Bronchial epithelial cell (primary cell): ENCODE data around the gene CLEC17A. TPM values are rescaled to one million over a fixed set of nuclear protein-coding genes. Genes with fewer than 3 reads are reported as not detected.
A peak's percentile ranks its signal among the peaks of the same experiment; 100 is the strongest.

ENCODE experiments used
- DNase-seq: peaks from one replicate; pipeline ENCODE4 v3.0.0-alpha.2; 2010; ENCODE audit warnings: low read depth
- FAIRE-seq: peaks from 2 replicates; lab custom pipeline; 2011; peaks lifted over from hg19 to GRCh38; lab: Jason Lieb, UNC
- H3K27me3 ChIP-seq: 2 replicates; pipeline ENCODE4 v1.5.1; 2011; ENCODE audit warnings: low read length; ENCODE audit not compliant: control insufficient read depth, insufficient read depth
- H3K36me3 ChIP-seq: 2 replicates; pipeline ENCODE4 v1.5.1; 2011; ENCODE audit warnings: low read length; ENCODE audit not compliant: control insufficient read depth, insufficient read depth
- H3K4me3 ChIP-seq: 2 replicates; pipeline ENCODE4 v1.5.1; 2011; ENCODE audit warnings: mild to moderate bottlenecking, low read depth, low read length, control low read depth
- total RNA-seq: library from RNA; depleted of rRNA; stranded (reverse); fragments of >200 nt; gene quantifications from 2 replicates; pipeline ENCODE4 v1.2.1, GENCODE V29; 2014
- TF ChIP-seq, protein P1 (sequence below): IDR thresholded peaks from 2 replicates; pipeline ENCODE4 v1.5.1; 2011; ENCODE audit warnings: mild to moderate bottlenecking, moderate library complexity, low read length, control low read depth, inconsistent platforms; ENCODE audit not compliant: insufficient read depth, severe bottlenecking

The CLEC17A gene
- total RNA-seq, 1 donor from 2014 or later = not detected

DNA sequence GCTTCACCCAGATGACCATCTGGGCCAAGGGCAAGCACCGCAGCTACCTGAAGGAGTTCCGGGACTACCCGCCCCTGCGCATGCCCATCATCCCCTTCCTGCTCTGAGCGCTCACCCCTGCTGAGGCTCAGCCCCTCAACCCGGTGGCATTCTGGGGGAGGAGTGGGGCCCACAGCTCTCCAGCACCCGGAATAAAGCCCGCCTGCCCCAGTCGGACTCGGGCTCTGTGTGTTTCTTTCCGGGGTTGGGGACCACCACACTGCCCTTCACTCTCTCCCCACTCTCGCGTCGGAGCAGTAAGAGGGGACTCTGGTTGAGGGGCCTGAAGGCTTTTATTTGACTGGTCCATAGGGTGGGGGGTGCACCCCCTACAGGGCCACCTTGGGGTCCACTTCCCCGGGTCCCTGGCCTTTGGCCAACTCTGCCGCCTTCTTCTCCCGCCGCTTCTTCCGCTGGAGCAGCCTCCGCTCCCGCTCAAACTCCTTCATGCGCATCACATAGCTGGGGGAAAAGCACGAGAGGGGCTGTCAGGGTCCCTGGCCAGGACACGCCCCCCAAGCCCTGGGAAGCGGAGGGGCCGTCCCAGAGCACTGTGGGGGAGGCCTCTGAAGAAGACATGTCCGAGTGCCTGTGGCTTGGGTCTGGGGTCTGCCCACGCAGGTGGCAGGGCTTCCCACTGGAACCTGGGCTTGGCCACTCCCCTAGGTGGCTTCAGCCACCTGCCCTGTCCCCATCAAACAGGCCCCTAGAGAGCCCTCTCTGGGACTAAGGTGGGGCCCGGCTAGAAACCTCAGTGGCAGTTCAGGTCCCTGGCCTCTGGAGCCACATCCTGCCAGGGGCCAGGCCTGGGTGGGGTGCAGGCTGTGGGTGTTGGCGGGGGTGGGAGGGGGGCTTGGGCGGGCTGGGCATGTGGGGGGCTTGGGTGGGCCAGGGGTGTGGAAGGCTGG is 16.8 kb upstream of the CLEC17A start:
- H3K27me3 ChIP-seq = no peaks in the 10 kb centered on the region
- TF ChIP-seq, protein P1, sequence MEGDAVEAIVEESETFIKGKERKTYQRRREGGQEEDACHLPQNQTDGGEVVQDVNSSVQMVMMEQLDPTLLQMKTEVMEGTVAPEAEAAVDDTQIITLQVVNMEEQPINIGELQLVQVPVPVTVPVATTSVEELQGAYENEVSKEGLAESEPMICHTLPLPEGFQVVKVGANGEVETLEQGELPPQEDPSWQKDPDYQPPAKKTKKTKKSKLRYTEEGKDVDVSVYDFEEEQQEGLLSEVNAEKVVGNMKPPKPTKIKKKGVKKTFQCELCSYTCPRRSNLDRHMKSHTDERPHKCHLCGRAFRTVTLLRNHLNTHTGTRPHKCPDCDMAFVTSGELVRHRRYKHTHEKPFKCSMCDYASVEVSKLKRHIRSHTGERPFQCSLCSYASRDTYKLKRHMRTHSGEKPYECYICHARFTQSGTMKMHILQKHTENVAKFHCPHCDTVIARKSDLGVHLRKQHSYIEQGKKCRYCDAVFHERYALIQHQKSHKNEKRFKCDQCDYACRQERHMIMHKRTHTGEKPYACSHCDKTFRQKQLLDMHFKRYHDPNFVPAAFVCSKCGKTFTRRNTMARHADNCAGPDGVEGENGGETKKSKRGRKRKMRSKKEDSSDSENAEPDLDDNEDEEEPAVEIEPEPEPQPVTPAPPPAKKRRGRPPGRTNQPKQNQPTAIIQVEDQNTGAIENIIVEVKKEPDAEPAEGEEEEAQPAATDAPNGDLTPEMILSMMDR = no peak
- H3K36me3 ChIP-seq = peaks cover 10% of the 10 kb centered on the region
- DNase-seq (no peak), FAIRE-seq (no peak)
- no peak overlapping the region for H3K4me3 ChIP-seq

DNA sequence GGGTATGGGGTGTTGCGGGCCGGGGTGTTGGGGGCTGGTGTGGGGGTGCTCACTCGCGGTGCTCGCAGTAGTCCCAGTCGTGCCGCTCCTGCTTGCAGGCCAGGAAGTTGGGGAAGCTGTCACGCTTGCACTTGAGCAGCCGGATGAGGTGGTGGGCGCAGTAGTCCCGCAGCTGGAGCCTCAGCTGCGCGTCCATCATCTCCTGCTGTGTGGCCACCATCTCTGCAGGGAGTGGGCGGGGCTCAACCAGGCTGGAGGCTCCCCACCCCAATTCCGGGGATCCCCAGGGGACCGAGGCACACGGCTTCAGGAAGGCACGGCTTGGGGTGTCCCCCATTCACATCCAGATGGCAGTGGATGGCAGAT is 16.2 kb upstream of the CLEC17A start:
- Histone ChIP-seq H3K27me3 (no peaks in the 10 kb centered on the region), H3K36me3 (peaks cover 10% of the 10 kb centered on the region), H3K4me3 (no peak overlapping the region)
- DNase-seq = no peak
- FAIRE-seq = no peak
- TF ChIP-seq, protein P1 = no peak

GRCh38 chr19:14567079-14567478 is 15.8 kb upstream of the CLEC17A start:
- H3K4me3 ChIP-seq = no peak overlapping the region
- no peak for FAIRE-seq
- TF ChIP-seq, protein P1 = no peak
- no peaks in the 10 kb centered on the region for H3K27me3 ChIP-seq
- H3K36me3 ChIP-seq = peaks cover 10% of the 10 kb centered on the region
- DNase-seq = no peak

DNA sequence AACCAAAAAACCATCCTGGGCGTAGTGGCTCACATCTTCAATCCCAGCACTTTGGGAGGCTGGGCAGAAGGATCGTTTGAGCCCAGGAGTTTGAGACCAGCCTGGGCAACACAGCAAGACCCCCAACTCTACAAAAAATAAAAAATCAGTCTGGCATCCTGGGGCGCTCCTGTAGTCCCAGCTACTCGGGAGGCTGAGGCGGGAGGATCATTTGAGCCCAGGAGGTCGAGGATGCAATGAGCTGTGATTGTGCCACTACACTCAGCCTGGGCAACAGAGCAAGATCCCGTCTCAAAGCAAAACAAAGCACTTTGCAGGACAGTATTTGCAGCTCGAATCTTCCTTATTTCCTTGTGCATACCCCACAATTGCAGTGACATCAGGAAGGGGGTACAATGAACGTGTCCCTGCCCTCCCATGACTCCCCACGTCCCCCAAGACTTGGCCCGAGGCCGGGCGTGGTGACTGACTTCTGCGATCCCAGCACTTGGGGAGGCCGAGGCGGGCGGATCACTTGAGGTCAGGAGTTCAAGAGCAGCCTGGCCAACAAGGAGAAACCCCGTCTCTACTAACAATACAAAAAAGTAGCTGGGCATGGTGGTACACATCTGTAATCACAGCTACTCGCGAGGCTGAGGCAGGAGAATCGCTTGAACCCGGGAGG is 11.9 kb upstream of the CLEC17A start:
- TF ChIP-seq, protein P1 = no peak
- Histone ChIP-seq H3K36me3 (peaks cover 2% of the 10 kb centered on the region), H3K27me3 (no peaks in the 10 kb centered on the region), H3K4me3 (peak overlapping the region; percentile 86)
- no peak for DNase-seq
- no peak for FAIRE-seq

- FAIRE-seq (no peak), DNase-seq (peak; percentile 88)
- Histone ChIP-seq H3K27me3 (no peaks in the 10 kb centered on the region), H3K36me3 (peaks cover 1% of the 10 kb centered on the region), H3K4me3 (peak within 1 kb of the TSS; percentile 86)
- TF ChIP-seq, protein P1 = peak; percentile 89
Observed at GRCh38 chr19:14571695-14572490, 11.0 kb upstream of the CLEC17A start, which contains the start of gene NDUFB7. TSS of gene NDUFB7 (minus strand) at chr19:14572066. CDS start at chr19:14572000, 66 bp downstream.
